HUES48 (cell line): ENCODE measurements around the gene SLIT1.

Source experiments
- H3K27ac ChIP-seq: one replicate; pipeline ENCODE4 v1.7.0; 2013; ENCODE audit warnings: low read depth, low read length, inconsistent platforms
- H3K27me3 ChIP-seq: 2 replicates; pipeline ENCODE4 v1.6.1; 2013; ENCODE audit warnings: mild to moderate bottlenecking, low read length; ENCODE audit not compliant: control insufficient read depth, insufficient read depth
- H3K36me3 ChIP-seq: 2 replicates; pipeline ENCODE4 v1.6.1; 2013; ENCODE audit warnings: low read length; ENCODE audit not compliant: control insufficient read depth, insufficient read depth
- H3K4me1 ChIP-seq: 2 replicates; pipeline ENCODE4 v1.6.1; 2013; ENCODE audit warnings: mild to moderate bottlenecking, low read length; ENCODE audit not compliant: control insufficient read depth, insufficient read depth
- H3K4me3 ChIP-seq: 2 replicates; pipeline ENCODE4 v1.5.1; 2013; ENCODE audit warnings: mild to moderate bottlenecking, low read depth, low read length
- H3K9ac ChIP-seq: 2 replicates; pipeline ENCODE4 v1.6.1; 2013; ENCODE audit warnings: mild to moderate bottlenecking, low read depth, low read length, moderate library complexity
- H3K9me3 ChIP-seq: 2 replicates; pipeline ENCODE4 v1.6.1; 2013; ENCODE audit warnings: low read length; ENCODE audit not compliant: control insufficient read depth, insufficient read depth

Gene SLIT1

GRCh38 chr10:97153270-97153850 lies 32.4 kb downstream of the SLIT1 start:
- H3K36me3 ChIP-seq: no peaks in the 10 kb centered on the region
- H3K27ac ChIP-seq: no peak overlapping the region
- H3K9ac ChIP-seq: no peak overlapping the region
- H3K9me3 ChIP-seq: no peaks in the 10 kb centered on the region
- no peak overlapping the region for H3K4me3 ChIP-seq
- no peaks in the 10 kb centered on the region for H3K4me1 ChIP-seq
- H3K27me3 ChIP-seq: no peaks in the 10 kb centered on the region

- Histone ChIP-seq H3K27ac (no peak overlapping the region), H3K27me3 (no peaks in the 10 kb centered on the region), H3K4me3 (no peak overlapping the region), H3K4me1 (no peaks in the 10 kb centered on the region), H3K36me3 (no peaks in the 10 kb centered on the region), H3K9me3 (no peaks in the 10 kb centered on the region), H3K9ac (no peak overlapping the region)
Measured at GRCh38 chr10:97151307-97151914, 34.3 kb downstream of the SLIT1 start.

GRCh38 chr10:97150616-97151015 lies 35.1 kb downstream of the SLIT1 start:
- H3K4me1 ChIP-seq: no peaks in the 10 kb centered on the region
- H3K27ac ChIP-seq: no peak overlapping the region
- H3K27me3 ChIP-seq: no peaks in the 10 kb centered on the region
- no peak overlapping the region for H3K4me3 ChIP-seq
- H3K36me3 ChIP-seq: no peaks in the 10 kb centered on the region
- no peak overlapping the region for H3K9ac ChIP-seq
- H3K9me3 ChIP-seq: no peaks in the 10 kb centered on the region

GRCh38 chr10:97150013-97150595 lies 35.7 kb downstream of the SLIT1 start:
- H3K4me1 ChIP-seq: no peaks in the 10 kb centered on the region
- no peaks in the 10 kb centered on the region for H3K27me3 ChIP-seq
- no peak overlapping the region for H3K4me3 ChIP-seq
- H3K27ac ChIP-seq: no peak overlapping the region
- H3K9ac ChIP-seq: no peak overlapping the region
- H3K9me3 ChIP-seq: no peaks in the 10 kb centered on the region
- H3K36me3 ChIP-seq: no peaks in the 10 kb centered on the region

GRCh38 chr10:97149079-97149531 lies 36.7 kb downstream of the SLIT1 start:
- no peaks in the 10 kb centered on the region for H3K36me3 ChIP-seq
- no peak overlapping the region for H3K4me3 ChIP-seq
- no peaks in the 10 kb centered on the region for H3K9me3 ChIP-seq
- no peaks in the 10 kb centered on the region for H3K27me3 ChIP-seq
- H3K4me1 ChIP-seq: no peaks in the 10 kb centered on the region
- no peak overlapping the region for H3K9ac ChIP-seq
- H3K27ac ChIP-seq: no peak overlapping the region

GRCh38 chr10:97144297-97144696 lies 41.5 kb downstream of the SLIT1 start:
- Histone ChIP-seq H3K9ac (no peak overlapping the region), H3K27ac (no peak overlapping the region), H3K9me3 (no peaks in the 10 kb centered on the region), H3K4me1 (peaks cover 16% of the 10 kb centered on the region), H3K4me3 (no peak overlapping the region), H3K27me3 (peaks cover 14% of the 10 kb centered on the region), H3K36me3 (no peaks in the 10 kb centered on the region)

GRCh38 chr10:97142834-97143233 lies 42.9 kb downstream of the SLIT1 start:
- peaks cover 16% of the 10 kb centered on the region for H3K4me1 ChIP-seq
- H3K36me3 ChIP-seq: no peaks in the 10 kb centered on the region
- peaks cover 14% of the 10 kb centered on the region for H3K27me3 ChIP-seq
- no peaks in the 10 kb centered on the region for H3K9me3 ChIP-seq
- no peak overlapping the region for H3K4me3 ChIP-seq
- no peak overlapping the region for H3K9ac ChIP-seq
- H3K27ac ChIP-seq: no peak overlapping the region

GRCh38 chr10:97140902-97141745 lies 44.6 kb downstream of the SLIT1 start:
- no peak overlapping the region for H3K4me3 ChIP-seq
- peaks cover 16% of the 10 kb centered on the region for H3K4me1 ChIP-seq
- no peaks in the 10 kb centered on the region for H3K36me3 ChIP-seq
- no peaks in the 10 kb centered on the region for H3K9me3 ChIP-seq
- H3K9ac ChIP-seq: no peak overlapping the region
- H3K27ac ChIP-seq: peak overlapping the region; percentile 13
- peaks cover 14% of the 10 kb centered on the region for H3K27me3 ChIP-seq

- H3K27ac ChIP-seq: peak overlapping the region; percentile 13
Measured at GRCh38 chr10:97140049-97140846, 45.5 kb downstream of the SLIT1 start.

GRCh38 chr10:97139651-97140048 lies 46.1 kb downstream of the SLIT1 start:
- peaks cover 21% of the 10 kb centered on the region for H3K4me1 ChIP-seq
- H3K4me3 ChIP-seq: no peak overlapping the region
- peak overlapping the region; percentile 13 for H3K27ac ChIP-seq
- peaks cover 14% of the 10 kb centered on the region for H3K27me3 ChIP-seq
- H3K36me3 ChIP-seq: no peaks in the 10 kb centered on the region
- no peak overlapping the region for H3K9ac ChIP-seq
- H3K9me3 ChIP-seq: no peaks in the 10 kb centered on the region

More at GRCh38 chr10:97140049-97140846, 45.5 kb downstream of the SLIT1 start:
- Histone ChIP-seq H3K9ac (no peak overlapping the region), H3K36me3 (no peaks in the 10 kb centered on the region), H3K9me3 (no peaks in the 10 kb centered on the region), H3K27me3 (peaks cover 14% of the 10 kb centered on the region), H3K4me3 (no peak overlapping the region), H3K4me1 (peaks cover 18% of the 10 kb centered on the region)
